ENCODE measurements around the gene PCED1B.

The PCED1B gene

GRCh38 chr12:47281667-47282171 is 202.3 kb downstream of the PCED1B start:
- no peak for DNase-seq

- DNase-seq, result no peak
Observed at GRCh38 chr12:47282206-47282605, 202.8 kb downstream of the PCED1B start.

All from DMS153 (cell line).